ENCODE measurements around the gene PHKG1.
"Not testable (repeated sequence)": the region's sequence is repeated elsewhere in the genome, so short reads cannot be mapped to it uniquely, and the experiment has no call there.

Gene PHKG1

GRCh38 chr7:56092789-56093531 is at the start of gene PHKG1:
Gene PHKG1, minus strand, starts transcription at chr7:56092952. Its CDS starts 4,011 bp downstream, at chr7:56088941.
- no peak for DNase-seq

GRCh38 chr7:56131062-56131461 is 38.3 kb upstream of the PHKG1 start:
- DNase-seq: not testable (repeated sequence)

GRCh38 chr7:56127241-56127975 is 34.7 kb upstream of the PHKG1 start:
- DNase-seq: no peak

- DNase-seq: no peak
Measured at GRCh38 chr7:56125831-56126230, 33.1 kb upstream of the PHKG1 start.

- DNase-seq: no peak
Measured at GRCh38 chr7:56124981-56125380, 32.2 kb upstream of the PHKG1 start.

- DNase-seq: no peak
Measured at GRCh38 chr7:56121440-56121839, 28.7 kb upstream of the PHKG1 start.

DNA sequence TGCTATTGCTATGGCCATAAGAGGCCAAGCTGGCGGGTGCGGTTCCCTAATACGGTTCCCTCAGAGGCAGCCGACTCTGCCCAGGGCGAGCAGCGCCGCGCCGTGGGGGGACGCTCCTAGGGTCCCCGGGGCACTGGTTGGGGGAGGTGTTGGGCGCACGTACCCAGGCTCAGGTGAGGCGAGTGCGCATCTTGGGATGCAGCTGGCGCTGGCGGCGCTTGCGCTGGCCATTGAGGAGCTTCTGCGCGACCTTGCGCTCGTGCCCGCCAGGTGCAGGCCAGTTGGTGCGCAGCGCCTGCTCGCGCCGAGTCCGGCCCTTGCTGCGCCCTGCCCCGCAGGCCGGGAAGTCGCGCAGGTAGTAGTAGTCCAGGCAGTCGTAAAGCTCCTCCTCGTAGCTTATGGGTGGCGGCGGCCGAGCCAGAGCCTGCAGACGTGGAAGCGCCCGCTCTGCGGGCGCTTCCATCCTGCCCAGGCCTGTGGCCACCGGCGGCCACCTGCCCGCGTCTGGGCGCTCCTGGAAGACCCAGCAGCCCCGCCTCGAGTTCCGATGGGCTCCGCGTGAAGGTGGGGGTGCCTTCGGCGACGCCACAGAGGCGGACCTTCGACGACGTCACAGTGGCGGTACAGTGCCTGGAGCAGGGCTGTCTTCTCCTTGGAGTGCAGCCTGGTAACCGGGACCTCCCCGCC is 23.2 kb upstream of the PHKG1 start, which contains the start of gene NUPR2:
TSS of gene NUPR2 (minus strand) at position 566 of the 687 bp plus-strand sequence. CDS start at position 463, 103 bp downstream.
- no peak for DNase-seq

GRCh38 chr7:56112244-56112643 is 19.5 kb upstream of the PHKG1 start:
- not testable (repeated sequence) for DNase-seq

DNA sequence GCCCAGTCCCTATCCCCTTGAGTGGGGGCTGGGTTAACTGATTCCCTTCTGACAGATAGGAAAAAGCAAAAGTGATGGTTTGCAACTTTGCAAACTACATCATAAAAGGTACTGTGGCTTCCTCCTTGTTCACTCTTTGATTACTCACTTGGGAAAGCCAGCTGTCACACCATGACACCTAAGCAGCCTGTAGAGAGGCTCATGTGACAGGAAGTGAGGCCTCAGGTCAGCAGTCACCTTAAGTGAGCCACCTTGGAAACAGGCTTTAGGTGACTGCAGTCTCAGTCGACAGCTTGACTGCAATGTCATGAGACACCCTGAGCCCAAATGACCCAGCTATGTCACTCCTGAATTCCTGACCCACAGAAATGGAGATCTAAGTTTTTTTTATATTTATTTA is 17.9 kb upstream of the PHKG1 start:
- no peak for DNase-seq

- no peak for DNase-seq
Measured at GRCh38 chr7:56107954-56108258, 15.2 kb upstream of the PHKG1 start.

DNA sequence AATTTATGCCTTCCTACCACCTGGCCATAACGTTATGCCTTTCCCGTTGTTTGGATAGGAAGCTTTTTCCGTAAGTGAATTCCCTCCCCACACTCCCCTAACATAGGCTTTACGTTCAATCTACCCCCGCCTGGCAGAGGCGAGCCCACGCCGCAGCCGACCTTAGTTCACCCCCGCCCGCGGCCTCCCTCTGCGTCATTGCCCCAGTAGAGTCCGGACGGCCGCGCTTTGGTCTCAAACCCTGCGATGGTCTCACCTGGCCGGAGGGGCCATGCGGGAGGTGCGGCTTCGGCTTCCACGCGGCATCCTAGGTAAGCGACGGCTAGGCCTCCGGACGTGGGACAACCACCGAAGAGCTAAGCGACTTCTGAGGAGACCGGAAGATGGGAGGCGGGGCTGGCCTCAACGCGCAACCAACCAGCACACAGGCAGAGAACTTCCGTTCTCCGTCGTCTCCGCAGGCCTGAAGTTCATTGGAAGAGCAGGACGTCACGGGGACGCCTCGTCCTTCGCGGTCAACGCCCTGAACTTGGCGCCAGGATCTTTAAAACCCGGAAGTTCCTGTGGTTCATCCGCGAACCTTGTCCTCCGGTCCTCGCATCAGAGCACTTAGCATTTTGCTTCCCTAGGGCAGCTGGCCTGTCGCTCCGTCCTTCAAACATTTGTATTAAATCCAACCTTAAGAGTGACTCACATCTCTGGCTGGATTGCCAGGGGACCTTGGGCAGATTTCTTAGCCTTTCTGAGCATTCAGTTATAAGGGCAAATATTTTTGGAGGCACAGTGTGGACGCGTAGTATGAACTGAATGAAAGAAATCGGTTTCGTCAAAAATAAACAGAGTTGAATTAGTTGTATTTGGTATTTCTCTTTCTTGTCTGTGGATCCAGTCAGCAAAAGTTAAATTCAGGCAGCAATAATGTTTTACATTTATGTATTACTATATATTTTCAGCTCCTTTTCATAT is 13.6 kb upstream of the PHKG1 start, which contains the start of gene CHCHD2:
TSS of gene CHCHD2 (minus strand) at position 369 of the 966 bp plus-strand sequence. CDS start at position 306, 63 bp downstream.
- DNase-seq: peak; percentile 93

- DNase-seq: no peak
Measured at GRCh38 chr7:56105508-56105907, 12.8 kb upstream of the PHKG1 start.

DNA sequence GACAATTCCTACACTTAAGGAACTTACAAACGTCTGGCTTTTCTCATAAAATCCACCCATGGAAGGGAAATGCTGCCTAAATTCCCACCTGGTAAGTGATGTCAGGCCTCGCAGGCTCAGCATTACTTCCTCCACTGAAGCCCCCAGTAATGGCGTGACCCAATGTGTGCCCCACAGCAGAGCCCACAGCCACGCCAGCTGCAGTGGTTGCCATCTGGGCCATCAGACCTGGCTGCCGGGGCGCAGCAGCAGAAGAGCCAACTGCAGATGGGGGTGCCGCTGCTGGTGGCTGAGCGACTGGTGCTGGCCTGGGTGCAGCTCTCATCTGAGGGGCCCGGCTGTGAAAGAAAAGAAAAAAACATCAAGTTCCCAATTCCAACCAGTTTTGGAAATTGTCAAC is 11.4 kb upstream of the PHKG1 start:
- DNase-seq: not testable (repeated sequence)

DNA sequence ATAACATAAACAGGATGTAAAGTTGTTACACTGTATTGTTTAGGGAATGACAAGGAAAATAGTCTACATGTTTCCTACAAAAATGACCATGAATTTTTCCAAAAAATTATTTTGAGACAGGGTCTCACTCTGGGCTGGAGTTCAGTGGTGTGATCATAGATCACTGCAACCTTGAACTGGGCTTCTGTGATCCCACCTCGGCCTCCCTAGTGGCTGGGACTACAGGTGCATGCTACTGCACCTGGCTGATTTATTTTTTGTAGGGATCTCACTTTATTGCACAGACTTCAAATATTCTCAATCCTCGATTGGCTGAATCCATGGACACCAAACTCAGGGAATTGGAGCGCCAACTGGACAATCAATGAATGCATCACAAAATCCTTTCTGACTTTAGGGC is 6.9 kb upstream of the PHKG1 start:
- no peak for DNase-seq

GRCh38 chr7:56098187-56099008 is 5.6 kb upstream of the PHKG1 start:
- not testable (repeated sequence) for DNase-seq

DNA sequence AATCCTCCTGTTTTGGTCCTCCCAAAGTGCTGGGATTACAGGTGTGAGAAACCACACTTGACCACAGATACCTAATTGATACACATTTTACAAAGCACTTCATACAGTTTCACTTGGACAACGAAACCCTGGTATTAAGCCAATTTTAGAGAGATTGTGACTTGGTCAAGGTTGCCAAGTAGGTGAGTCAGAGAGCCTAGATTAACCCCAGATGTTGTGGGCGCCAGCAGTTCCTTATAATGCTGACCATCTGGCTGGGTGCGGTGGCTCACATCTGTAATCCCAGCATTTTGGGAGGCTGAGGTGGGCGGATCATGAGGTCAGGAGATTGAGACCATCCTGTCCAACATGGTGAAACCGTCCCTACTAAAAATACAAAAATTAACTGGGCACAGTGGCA is 4.9 kb upstream of the PHKG1 start:
- DNase-seq: no peak

DNA sequence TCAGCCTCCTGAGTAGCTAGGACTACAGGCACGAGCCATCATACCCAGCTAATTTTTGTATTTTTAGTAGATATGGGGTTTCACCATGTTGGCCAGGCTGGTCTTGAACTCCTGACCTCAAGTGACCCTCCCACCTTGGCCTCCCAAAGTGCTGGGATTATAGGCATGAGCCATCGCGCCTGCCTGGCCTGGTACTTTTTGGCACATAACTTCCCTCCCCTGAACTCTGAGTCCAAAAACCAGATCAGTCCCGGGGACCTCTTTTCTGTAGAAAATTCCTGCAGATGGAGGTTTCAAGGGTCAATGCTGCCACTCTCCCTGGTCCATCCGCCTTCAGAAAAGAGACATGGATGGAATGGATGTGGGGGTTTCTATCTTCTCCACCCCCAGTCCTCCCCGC is 364 bp downstream of the PHKG1 start:
- not testable (repeated sequence) for DNase-seq

DNA sequence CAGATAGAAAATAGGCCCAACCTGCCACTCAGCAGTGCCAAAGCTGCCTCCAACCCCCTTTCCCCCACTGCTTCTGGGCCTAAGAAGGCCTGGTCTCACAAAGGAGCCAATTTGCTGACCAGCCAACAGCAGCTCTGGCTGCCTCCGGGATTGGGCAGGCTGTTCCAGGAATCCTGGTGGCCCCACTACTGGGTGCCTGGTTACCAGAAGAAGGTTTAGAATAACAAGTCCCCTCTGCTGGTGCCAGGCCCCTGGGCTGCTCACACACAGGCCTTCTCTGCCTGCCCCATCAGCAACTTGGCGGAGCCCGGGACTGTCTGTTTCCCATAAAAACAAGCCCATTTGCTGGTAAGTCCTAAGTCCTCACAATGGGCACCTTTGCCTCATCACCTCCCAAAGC is 1.2 kb downstream of the PHKG1 start:
- DNase-seq: no peak

- DNase-seq: no peak
Measured at GRCh38 chr7:56087445-56087844, 5.3 kb downstream of the PHKG1 start.

DNA sequence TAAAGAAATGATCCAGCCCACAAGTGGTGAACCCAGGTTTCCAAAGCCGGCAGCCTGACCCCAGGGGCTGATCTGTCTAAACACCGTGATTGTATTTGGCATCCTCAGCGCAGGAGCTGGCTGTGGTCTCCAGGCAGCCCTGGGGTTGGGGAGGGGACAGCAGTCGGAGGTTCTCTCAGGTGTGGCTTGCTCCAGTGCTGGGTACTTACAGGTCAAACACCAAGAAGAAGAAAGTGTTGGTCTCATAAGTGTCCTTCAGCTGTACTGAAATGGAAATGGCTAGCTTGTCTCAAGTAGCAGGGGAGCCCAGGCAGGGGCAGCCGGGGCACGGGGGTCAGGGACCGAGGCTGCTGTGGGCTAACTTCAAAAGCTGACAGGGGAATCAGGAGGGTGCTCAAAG is 6.0 kb downstream of the PHKG1 start:
- DNase-seq: no peak

- DNase-seq: no peak
Measured at GRCh38 chr7:56083150-56083785, 9.5 kb downstream of the PHKG1 start.

All from activated naive CD4-positive, alpha-beta T cell treated with anti-CD3 and anti-CD28 coated beads, Interleukin-2, amount 50 U/mL, for 16 hours (primary cell).